Body of pancreas (tissue), 4 donors: ENCODE measurements around the gene KIF1A. TPM values are rescaled to one million over a fixed set of nuclear protein-coding genes. Genes with fewer than 3 reads are reported as not detected.

Source experiments
- ATAC-seq: fragments of 150-250 bp; one replicate; pipeline ENCODE4 v1.9.1; 2016
- DNase-seq, 4 donors: peaks; one replicate each; pipeline ENCODE4 v3.0.0-alpha.2; 2019
- H3K27ac ChIP-seq, 4 donors: fragments of 200-600 bp; sonication (generic); 1 replicate in 3 of 4; 2 replicates in 1 of 4; pipeline versions ENCODE4 v1.5.1 to v1.6.1; 2016 to 2019; ENCODE audit warnings: mild to moderate bottlenecking in 1 of 4, mixed read lengths in 1 of 4, moderate library complexity in 1 of 4
- H3K27me3 ChIP-seq, 2 donors: fragments of 200-600 bp; sonication (generic); one replicate each; pipeline ENCODE4 v1.6.0; 2016; ENCODE audit warnings: mild to moderate bottlenecking in 1 of 2
- H3K36me3 ChIP-seq, 2 donors: fragments of 200-600 bp; sonication (generic); replicated peaks in 1 of 2; 2 replicates each; pipeline ENCODE4 v1.5.1; 2016; ENCODE audit warnings: low read depth in 2 of 2; ENCODE audit not compliant: insufficient read depth in 1 of 2
- H3K4me1 ChIP-seq: fragments of 200-600 bp; sonication (generic); one replicate; pipeline ENCODE4 v1.6.0; 2016
- H3K4me3 ChIP-seq, 2 donors: fragments of 200-600 bp; sonication (generic); 1 replicate in 1 of 2; 2 replicates in 1 of 2; pipeline ENCODE4 v1.5.1; 2016 to 2019
- H3K9me3 ChIP-seq, 3 donors: fragments of 200-600 bp; sonication (generic); 1 replicate in 2 of 3; 2 replicates in 1 of 3; pipeline ENCODE4 v1.5.1; 2016
- POLR2A ChIP-seq, 3 donors: fragments of 450-650 bp; IDR thresholded peaks; one replicate each; pipeline ENCODE4 v1.6.1; 2016; ENCODE audit warnings: antibody characterized with exemption in 3 of 3, mild to moderate bottlenecking in 2 of 3
- WGBS, 2 donors: methylation state at CpG; one replicate each; pipeline ENCODE4 v1.1.5; 2017; 5-methylcytosine and 5-hydroxymethylcytosine counted together
- intact Hi-C: fragments of 100-400 bp; cut with DNase I; formaldehyde crosslinking; loops from one replicate; pipeline ENCODE4 v1.15.1; 2023
- total RNA-seq, 2 donors: library from RNA; depleted of rRNA; stranded (reverse); fragments of >200 nt; gene quantifications; one replicate each; pipeline ENCODE4 v1.1.0, GENCODE V29; 2016
- TF ChIP-seq, protein P1 (sequence below), 7 experiments: fragments of 450-650 bp in 4 of 7; fragments of 200-600 bp in 3 of 7; sonication (generic) in 3 of 7; IDR thresholded peaks; one replicate each; pipeline ENCODE4 v1.5.1; 2016 to 2019; ENCODE audit warnings: antibody characterized with exemption in 7 of 7

The KIF1A gene
- total RNA-seq, 2 donors from 2014 or later = 51.9 to 79.1 TPM

DNA sequence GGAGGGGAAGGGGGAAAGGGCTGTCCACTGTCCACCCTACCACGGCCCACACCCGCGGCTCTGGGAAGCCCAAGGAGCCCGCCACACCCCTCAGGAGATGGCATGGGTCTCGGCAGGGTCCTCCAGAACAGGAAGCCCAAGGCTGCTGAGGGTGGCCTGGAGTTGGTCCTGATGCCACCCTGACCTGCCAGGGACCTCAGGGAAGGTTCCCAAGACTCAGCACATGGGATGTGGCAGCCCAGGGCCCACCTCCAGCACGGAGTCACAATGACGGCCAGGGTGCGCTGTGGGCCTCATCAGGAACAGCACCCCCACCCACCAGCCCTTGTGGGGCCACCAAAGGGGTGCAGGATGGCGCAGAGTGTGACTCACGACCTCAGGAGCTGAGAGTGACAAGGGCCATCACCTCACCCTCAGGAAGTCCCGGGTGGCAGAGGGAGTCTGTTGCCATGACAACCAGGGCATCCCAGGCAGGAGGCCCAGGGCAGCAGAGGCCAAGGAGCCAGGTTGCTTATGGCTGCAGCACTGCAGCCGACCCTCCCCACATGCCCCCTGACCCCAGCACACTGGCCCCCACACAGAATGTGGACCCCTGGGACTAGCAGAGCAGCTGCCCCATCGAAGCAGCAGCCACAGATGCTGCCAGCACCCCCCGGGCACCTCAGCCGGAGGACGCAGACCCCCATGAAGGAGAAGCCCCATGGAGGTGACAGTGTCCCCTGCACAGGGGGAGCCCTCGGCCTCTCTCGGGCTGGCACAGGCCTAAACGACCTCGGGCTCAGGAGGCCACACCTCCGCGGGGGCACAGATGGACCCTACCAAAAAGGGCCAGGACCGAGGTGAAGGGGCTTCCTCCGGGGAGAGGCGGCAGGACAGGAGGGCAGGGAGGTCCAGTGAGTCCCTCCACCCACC is 34.3 kb downstream of the KIF1A start:
- Histone ChIP-seq H3K36me3 (no peaks in the 10 kb centered on the region), H3K27me3 (no peaks in the 10 kb centered on the region), H3K4me1 (no peaks in the 10 kb centered on the region), H3K27ac (no peak overlapping the region), H3K9me3 (no peaks in the 10 kb centered on the region), H3K4me3 (no peak overlapping the region)
- ATAC-seq (no peak), DNase-seq (no peak)
- TF ChIP-seq POLR2A (IDR thresholded peaks at IDR 0.05) = no peak
- TF ChIP-seq, protein P1, sequence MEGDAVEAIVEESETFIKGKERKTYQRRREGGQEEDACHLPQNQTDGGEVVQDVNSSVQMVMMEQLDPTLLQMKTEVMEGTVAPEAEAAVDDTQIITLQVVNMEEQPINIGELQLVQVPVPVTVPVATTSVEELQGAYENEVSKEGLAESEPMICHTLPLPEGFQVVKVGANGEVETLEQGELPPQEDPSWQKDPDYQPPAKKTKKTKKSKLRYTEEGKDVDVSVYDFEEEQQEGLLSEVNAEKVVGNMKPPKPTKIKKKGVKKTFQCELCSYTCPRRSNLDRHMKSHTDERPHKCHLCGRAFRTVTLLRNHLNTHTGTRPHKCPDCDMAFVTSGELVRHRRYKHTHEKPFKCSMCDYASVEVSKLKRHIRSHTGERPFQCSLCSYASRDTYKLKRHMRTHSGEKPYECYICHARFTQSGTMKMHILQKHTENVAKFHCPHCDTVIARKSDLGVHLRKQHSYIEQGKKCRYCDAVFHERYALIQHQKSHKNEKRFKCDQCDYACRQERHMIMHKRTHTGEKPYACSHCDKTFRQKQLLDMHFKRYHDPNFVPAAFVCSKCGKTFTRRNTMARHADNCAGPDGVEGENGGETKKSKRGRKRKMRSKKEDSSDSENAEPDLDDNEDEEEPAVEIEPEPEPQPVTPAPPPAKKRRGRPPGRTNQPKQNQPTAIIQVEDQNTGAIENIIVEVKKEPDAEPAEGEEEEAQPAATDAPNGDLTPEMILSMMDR (IDR thresholded peaks at IDR 0.05) = no peak
- intact Hi-C loops = no loop called here
- 79 to 84% methylated on average over 4 to 22 of the region's 25 CpGs for WGBS, 2 donors

DNA sequence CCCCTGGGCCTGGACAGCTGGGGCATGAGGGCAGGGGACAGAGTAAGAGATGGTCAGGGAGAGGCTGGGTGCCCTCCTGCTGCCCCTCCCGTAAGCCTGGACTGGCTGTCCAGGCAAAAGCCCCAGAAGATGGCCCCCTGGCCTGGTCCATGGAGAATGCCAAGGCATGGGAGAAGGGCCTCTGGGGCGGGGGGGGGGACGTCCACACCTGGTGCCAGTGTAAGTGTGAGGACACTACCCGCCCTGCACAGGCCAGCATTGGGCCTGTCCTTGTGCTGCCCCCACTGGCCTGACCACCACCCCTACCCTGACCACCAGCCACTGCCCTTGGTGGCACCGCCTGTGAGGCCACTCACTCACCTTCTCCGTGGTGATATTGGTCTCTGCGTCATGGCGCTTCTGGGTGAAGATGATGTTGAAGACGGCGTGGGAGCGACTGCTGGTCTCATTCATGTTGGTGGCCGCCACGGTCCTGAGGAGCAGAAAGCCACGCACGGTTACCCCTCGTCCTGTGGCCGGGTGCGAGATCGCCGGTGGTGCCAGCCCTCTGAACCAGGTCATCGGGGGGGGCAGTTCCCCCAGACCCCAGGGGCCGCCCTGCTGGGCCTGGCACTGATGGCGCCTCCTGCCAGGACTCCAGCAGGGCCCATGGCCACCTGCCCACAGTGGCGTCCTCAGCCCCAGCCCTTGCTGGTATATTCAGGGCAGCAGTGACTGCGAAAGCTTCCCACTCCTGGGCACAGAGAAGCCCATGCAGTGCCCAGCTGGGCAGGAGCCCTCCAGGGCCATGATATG is 35.2 kb downstream of the KIF1A start:
- Histone ChIP-seq H3K27ac (no peak overlapping the region), H3K36me3 (no peaks in the 10 kb centered on the region), H3K27me3 (no peaks in the 10 kb centered on the region), H3K4me1 (no peaks in the 10 kb centered on the region), H3K9me3 (no peaks in the 10 kb centered on the region), H3K4me3 (no peak overlapping the region)
- ATAC-seq (no peak), DNase-seq (no peak)
- TF ChIP-seq POLR2A (IDR thresholded peaks at IDR 0.05) = no peak
- TF ChIP-seq, protein P1 (IDR thresholded peaks at IDR 0.05) = no peak
- intact Hi-C loops = no loop called here
- 89 to 100% methylated on average over 9 to 20 of the region's 25 CpGs for WGBS, 2 donors

DNA sequence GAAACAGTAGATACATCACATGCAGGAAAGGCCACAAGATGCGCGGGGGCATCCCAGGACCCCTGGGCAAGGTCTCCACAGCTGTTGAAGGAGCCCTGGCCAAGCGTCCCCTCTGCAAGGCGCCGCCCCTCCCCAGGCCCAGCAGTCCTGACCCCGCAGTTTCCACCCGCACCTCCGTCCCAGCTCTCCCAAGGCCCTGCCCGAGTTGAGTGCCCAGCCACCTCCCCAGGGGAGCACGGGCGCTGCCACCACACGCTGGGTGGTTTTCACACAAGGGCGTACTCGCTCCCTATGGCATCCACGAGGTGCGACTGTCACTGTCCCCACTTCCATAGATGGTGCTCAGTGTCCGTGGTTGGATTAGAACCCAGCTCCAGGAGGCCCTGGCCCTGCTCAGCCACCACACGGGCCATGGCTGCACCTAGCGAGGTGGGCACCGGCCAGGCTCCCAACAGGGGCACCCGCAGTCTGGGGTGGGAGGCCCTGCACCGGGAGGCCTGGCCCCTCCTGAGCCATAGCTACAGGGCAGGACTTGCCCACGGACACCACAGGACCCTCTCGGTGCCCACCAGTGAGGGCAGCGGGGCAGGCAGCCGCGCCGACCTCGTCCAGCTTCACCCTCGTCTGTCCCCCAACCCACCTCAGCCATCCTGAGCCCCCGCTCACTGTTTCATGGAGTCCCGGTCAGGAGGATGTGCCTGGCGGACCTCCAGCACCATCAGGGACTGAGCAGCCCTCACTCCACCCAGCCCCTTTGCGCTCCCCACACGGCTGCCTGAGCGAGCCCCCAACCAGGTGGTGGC is 36.0 kb downstream of the KIF1A start:
- Histone ChIP-seq H3K27me3 (no peaks in the 10 kb centered on the region), H3K9me3 (no peaks in the 10 kb centered on the region), H3K36me3 (no peaks in the 10 kb centered on the region), H3K4me1 (no peaks in the 10 kb centered on the region), H3K4me3 (no peak overlapping the region), H3K27ac (no peak overlapping the region)
- intact Hi-C loops = no loop called here
- TF ChIP-seq POLR2A (IDR thresholded peaks at IDR 0.05) = no peak
- TF ChIP-seq, protein P1 (IDR thresholded peaks at IDR 0.05) = no peak
- DNase-seq (no peak), ATAC-seq (no peak)
- 92 to 93% methylated on average over 11 to 36 of the region's 36 CpGs for WGBS, 2 donors

DNA sequence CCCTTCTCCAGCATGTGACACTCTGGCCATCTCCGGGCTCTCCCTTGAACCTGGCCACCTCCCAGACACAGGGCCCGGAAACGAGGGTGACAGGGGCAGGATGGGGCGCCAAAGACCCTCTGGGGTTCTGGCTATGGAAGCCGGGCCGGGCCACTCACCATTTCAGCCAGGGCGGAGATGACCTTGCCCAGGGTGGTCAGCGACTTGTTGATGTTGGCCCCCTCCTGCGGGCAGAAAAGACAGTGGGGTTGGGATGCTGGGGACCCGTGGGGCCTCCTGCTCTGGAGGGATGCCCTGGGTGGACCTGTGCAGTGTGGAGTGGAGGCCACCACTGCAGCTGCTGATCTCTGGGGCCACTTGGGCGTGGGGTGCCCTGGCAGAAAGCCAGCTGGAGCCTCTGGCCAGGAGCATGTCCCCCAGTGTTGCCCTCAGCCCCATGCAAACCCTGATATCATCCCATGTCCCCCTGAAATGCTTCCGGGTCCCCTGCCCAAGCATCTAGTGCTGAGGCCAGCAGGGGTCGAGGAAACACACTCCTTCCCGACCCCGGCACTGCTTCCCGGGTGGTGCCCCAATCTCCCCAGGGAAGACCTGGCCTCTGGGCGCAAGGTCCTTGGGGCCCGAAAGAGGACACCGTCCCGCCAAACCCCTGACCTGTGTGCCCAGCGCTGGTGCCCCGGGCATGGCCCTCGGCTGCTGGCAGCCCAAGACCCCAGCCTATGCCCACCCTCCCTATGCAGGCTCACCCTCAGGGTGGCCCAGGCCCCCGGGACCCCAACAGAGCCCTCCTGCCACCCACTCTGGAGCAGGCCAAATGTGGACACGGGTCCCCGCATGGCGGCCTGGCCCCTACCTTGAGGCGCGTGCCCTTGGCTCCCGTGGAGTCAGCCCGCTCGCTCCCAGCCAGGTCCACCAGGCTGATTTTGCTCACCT is 36.9 kb downstream of the KIF1A start:
- ATAC-seq (no peak), DNase-seq (no peak)

More for the DNA sequence above, 36.9 kb downstream of the KIF1A start:
- Histone ChIP-seq H3K27me3 (no peaks in the 10 kb centered on the region), H3K4me1 (no peaks in the 10 kb centered on the region), H3K27ac (no peak overlapping the region), H3K36me3 (no peaks in the 10 kb centered on the region), H3K4me3 (no peak overlapping the region), H3K9me3 (no peaks in the 10 kb centered on the region)
- intact Hi-C loops = no loop called here
- TF ChIP-seq POLR2A (IDR thresholded peaks at IDR 0.05) = no peak
- TF ChIP-seq, protein P1 (IDR thresholded peaks at IDR 0.05) = no peak
- 93% methylated on average over 20 to 31 of the region's 32 CpGs for WGBS, 2 donors
